IMR-90 (cell line): ENCODE measurements around the gene ARHGAP28.

Source experiments
- BHLHE40 ChIP-seq: fragments of 150-350 bp; IDR thresholded peaks from 2 replicates; pipeline ENCODE4 v1.6.1; 2016; ENCODE audit warnings: mild to moderate bottlenecking, low read depth, low read length
- CEBPB ChIP-seq: IDR thresholded peaks from 2 replicates; pipeline ENCODE4 v1.6.1; 2012; ENCODE audit warnings: low read depth, low read length, improper control_type of control experiment
- CHD1 ChIP-seq: IDR thresholded peaks from 2 replicates; pipeline ENCODE4 v1.6.1; 2012; ENCODE audit warnings: low read depth, low read length, improper control_type of control experiment
- FOS ChIP-seq: fragments of 150-350 bp; IDR thresholded peaks from 2 replicates; pipeline ENCODE4 v1.6.1; 2016; ENCODE audit warnings: low read depth, low read length
- MXI1 ChIP-seq: IDR thresholded peaks from 2 replicates; pipeline ENCODE4 v1.6.1; 2012; ENCODE audit warnings: low read depth, mild to moderate bottlenecking, low read length, moderate library complexity, borderline replicate concordance
- POLR2A ChIP-seq: IDR thresholded peaks from 2 replicates; pipeline ENCODE4 v1.6.1; 2012; ENCODE audit warnings: mild to moderate bottlenecking, low read depth, low read length
- RAD21 ChIP-seq: IDR thresholded peaks from 2 replicates; pipeline ENCODE4 v1.6.1; 2012; ENCODE audit warnings: low read length, improper control_type of control experiment
- RFX5 ChIP-seq: IDR thresholded peaks from 2 replicates; pipeline ENCODE4 v1.8.0; 2012; ENCODE audit warnings: low read depth, mild to moderate bottlenecking, low read length, moderate library complexity
- SMC3 ChIP-seq: fragments of 150-350 bp; IDR thresholded peaks from 2 replicates; pipeline ENCODE4 v1.6.1; 2016; ENCODE audit warnings: low read depth, mild to moderate bottlenecking, antibody characterized with exemption, low read length, moderate library complexity
- TF ChIP-seq, protein P1 (sequence below): fragments of 150-350 bp; IDR thresholded peaks from 2 replicates; pipeline ENCODE4 v1.6.1; 2017; ENCODE audit warnings: mild to moderate bottlenecking, antibody characterized with exemption, low read length, low read depth
- TF ChIP-seq, protein P2 (sequence below): conservative IDR thresholded peaks from 2 replicates; pipeline ENCODE4 v1.5.1; 2012; ENCODE audit warnings: mild to moderate bottlenecking, low read depth, low read length, improper control_type of control experiment
- TF ChIP-seq, protein P3 (sequence below): fragments of 150-350 bp; IDR thresholded peaks from 2 replicates; pipeline ENCODE4 v1.6.1; 2016; ENCODE audit warnings: low read depth, mild to moderate bottlenecking, low read length, moderate library complexity, borderline replicate concordance

DNA sequence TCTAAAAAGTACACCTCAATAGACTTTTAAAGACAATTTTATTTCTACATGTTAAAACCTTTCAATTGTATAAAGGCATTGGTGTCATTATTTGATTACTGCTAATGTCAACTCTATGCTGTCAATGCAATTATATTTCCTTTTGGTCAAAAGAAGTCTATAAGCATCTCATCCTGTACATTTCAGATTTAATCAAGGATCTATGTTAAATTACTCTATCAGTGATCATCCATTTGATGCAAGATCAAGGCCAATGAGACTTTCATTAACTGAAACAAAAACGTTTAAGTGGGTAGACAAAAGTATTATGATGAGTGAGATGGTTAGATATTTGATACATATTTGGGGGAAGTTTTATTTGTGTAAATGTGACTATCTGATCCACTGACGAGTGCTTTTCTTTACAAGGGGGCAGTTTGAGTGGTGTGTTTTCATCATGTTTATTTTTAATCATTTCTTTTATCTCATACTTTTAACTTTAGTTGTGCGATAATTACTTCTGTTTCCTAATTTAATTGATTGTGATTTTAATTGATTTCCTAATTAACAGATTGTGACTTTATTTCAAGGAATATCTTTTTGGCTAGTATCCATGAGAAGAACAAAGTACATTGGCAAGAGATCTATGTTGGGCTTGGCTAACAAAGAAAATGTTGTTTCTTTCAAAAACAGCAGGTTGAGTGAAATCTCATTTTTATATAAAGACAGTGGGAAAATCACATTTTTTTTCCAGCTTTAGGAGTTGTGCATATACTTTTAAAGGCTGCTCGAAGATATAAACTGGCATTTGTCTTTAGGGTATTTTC is 1.1 kb downstream of the ARHGAP28 start:
- TF ChIP-seq, protein P1, sequence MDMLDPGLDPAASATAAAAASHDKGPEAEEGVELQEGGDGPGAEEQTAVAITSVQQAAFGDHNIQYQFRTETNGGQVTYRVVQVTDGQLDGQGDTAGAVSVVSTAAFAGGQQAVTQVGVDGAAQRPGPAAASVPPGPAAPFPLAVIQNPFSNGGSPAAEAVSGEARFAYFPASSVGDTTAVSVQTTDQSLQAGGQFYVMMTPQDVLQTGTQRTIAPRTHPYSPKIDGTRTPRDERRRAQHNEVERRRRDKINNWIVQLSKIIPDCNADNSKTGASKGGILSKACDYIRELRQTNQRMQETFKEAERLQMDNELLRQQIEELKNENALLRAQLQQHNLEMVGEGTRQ, result no peak
- TF ChIP-seq, protein P2, sequence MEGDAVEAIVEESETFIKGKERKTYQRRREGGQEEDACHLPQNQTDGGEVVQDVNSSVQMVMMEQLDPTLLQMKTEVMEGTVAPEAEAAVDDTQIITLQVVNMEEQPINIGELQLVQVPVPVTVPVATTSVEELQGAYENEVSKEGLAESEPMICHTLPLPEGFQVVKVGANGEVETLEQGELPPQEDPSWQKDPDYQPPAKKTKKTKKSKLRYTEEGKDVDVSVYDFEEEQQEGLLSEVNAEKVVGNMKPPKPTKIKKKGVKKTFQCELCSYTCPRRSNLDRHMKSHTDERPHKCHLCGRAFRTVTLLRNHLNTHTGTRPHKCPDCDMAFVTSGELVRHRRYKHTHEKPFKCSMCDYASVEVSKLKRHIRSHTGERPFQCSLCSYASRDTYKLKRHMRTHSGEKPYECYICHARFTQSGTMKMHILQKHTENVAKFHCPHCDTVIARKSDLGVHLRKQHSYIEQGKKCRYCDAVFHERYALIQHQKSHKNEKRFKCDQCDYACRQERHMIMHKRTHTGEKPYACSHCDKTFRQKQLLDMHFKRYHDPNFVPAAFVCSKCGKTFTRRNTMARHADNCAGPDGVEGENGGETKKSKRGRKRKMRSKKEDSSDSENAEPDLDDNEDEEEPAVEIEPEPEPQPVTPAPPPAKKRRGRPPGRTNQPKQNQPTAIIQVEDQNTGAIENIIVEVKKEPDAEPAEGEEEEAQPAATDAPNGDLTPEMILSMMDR, result no peak
- TF ChIP-seq POLR2A, result no peak
- TF ChIP-seq FOS, result no peak
- no peak for TF ChIP-seq RFX5
- no peak for TF ChIP-seq BHLHE40
- no peak for TF ChIP-seq CHD1
- TF ChIP-seq SMC3, result no peak
- TF ChIP-seq, protein P3, sequence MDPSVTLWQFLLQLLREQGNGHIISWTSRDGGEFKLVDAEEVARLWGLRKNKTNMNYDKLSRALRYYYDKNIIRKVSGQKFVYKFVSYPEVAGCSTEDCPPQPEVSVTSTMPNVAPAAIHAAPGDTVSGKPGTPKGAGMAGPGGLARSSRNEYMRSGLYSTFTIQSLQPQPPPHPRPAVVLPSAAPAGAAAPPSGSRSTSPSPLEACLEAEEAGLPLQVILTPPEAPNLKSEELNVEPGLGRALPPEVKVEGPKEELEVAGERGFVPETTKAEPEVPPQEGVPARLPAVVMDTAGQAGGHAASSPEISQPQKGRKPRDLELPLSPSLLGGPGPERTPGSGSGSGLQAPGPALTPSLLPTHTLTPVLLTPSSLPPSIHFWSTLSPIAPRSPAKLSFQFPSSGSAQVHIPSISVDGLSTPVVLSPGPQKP, result no peak
- TF ChIP-seq CEBPB, result no peak
- no peak for TF ChIP-seq MXI1
- TF ChIP-seq RAD21, result no peak
